A204.1 (cell line): ENCODE results near the gene ZNF689.

Experiments
- FAIRE-seq: peaks from 2 replicates; lab custom pipeline; 2012; peaks lifted over from hg19 to GRCh38; lab: Jason Lieb, UNC

The ZNF689 gene

GRCh38 chr16:30561089-30561816, 48.9 kb downstream of the ZNF689 start:
- FAIRE-seq: no peak

DNA sequence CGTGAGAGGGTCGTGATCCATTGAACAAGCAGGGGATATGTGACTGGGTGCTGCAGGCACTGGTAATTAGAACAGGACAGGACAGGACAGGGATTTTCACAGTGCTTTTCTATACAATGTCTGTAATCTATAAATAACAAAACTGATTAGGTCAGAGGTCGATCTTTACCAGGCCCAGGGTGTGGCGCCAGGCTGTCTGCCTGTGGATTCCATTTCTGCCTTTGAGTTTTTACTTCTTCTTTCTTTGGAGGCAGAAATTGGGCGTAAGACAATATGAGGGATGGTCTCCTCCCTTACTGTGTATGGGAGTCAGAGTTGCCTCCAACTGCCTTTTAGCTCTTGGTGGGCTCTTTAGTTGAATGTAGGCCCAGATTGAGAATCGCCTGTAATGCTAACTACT, 50.5 kb downstream of the ZNF689 start:
- no peak for FAIRE-seq

- FAIRE-seq: no peak
These were observed 51.3 kb downstream of the ZNF689 start for GRCh38 chr16:30558789-30559377.

GRCh38 chr16:30557957-30558788, 52.0 kb downstream of the ZNF689 start, which contains the start of gene ZNF764:
ZNF764 (minus strand) TSS chr16:30558374; CDS start chr16:30558182, 192 bp downstream.
- peak; percentile 98 for FAIRE-seq

GRCh38 chr16:30557707-30557956, 52.6 kb downstream of the ZNF689 start:
- no peak for FAIRE-seq

GRCh38 chr16:30556125-30556473, 54.1 kb downstream of the ZNF689 start:
- no peak for FAIRE-seq

DNA sequence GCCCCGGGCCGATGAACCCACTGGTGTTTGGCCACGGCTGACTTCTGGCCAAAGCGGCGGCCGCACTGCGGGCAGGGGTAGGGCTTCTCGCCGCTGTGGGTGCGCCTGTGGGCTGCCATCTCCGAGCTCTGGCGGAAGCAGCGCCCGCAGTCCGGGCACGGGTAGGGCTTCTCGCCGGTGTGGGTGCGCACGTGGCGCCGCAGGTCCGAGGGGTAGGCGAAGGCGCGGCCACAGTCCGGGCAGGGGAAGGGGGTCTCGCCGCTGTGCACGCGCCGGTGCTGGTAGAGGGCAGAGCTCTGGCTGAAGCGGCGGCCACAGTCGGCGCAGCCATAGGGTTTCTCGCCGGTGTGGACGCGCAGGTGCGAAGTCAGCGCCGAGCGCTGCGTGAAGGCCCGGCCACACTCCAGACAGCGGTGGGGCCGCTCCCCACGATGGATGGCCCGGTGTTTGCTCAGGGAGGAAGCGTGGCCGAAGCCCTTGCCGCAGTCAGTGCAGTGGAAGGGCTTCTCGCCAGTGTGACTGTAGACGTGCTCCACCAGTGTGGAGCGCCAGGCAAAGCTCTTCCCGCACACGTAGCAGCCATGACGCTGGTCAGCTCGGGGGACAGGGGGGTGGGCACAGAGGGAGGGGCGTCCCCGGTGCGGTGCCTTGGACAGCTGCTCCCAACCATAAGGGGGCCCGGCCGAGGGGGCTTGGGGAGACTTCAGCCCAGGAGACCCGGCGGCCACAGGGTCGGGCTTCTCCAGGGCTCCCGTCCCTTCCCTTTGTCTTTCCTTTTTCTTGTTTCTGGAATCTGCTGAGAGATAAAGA, 54.7 kb downstream of the ZNF689 start:
- no peak for FAIRE-seq

DNA sequence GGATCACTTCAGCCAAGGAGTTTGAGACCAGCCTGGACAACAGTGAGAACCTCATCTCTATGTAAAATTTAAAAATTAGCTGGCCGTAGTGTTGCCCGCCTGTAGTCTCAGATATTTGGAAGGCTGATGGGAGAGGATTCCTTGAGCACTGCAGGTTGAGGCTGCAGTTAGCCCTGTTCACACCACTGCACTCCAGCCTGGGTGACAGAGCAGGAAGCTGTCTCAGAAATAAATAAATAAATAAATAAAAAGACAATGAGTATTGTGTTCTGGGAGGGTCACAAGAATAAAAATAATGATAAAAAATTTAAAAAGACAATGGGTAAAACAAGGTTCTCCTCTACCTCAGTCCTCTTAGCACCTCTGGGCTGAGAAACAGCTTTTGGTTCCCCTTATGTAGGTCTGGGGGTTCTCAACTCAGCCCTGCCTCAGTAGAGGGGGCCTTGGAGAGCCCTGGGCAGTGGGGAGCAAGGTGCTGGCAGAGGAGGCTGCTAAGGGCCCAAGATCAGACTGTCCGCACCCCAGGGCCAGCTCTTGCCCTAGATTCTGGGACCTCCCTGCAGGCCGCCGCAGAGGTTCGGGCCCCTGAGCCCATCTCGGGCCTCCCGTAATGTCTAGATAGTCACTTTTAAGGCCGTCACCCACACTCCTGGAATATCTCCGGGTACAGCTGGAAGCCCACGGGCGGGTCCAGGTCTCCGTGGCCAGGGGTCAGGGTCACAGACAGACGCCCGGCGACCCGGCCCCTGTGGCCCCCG, 55.5 kb downstream of the ZNF689 start:
- FAIRE-seq: no peak

GRCh38 chr16:30553393-30553899, 56.7 kb downstream of the ZNF689 start:
- no peak for FAIRE-seq

GRCh38 chr16:30552956-30553355, 57.2 kb downstream of the ZNF689 start:
- no peak for FAIRE-seq
